ENCODE results near the gene CDC23.

CDC23 gene

DNA sequence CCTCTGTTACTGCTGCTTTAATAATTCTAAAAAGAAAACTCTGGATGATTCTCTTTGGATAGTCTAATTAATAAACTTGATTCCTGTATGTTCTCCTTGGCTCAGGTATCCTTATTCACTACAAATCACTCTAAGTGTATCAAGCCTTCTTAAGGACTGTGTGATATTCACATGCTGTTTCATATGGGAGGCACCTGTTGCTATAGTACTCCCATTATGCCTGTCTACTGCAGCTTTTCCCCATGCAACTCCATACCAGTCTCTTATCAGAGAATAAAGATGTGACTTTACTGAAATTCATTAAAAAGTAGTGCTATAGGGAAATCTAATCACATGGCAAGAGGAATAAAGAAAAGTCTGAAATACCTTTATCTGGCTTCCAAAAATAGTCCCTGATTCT, 49.4 kb downstream of the CDC23 start:
- no peak overlapping the region for H3K4me3 ChIP-seq (ENCODE audit: low read length in 2 of 2)
- H3K4ac ChIP-seq (ENCODE audit: low read length) = no peak overlapping the region
- DNase-seq (ENCODE audit: low spot score) = no peak
- H2BK12ac ChIP-seq (ENCODE audit: low read length) = no peak overlapping the region
- H2BK15ac ChIP-seq (ENCODE audit: low read length) = no peak overlapping the region
- no peak overlapping the region for H3K27ac ChIP-seq (replicated peaks; ENCODE audit: low read length)
- H3K79me1 ChIP-seq (ENCODE audit: low read depth, low read length) = no peaks in the 10 kb centered on the region
- no peak overlapping the region for H3K9ac ChIP-seq (ENCODE audit: low read depth, low read length, poor library complexity)
- H3K18ac ChIP-seq (ENCODE audit: low read length) = no peak overlapping the region
- peaks cover 58 to 100% of the 10 kb centered on the region in 2 donors for H3K36me3 ChIP-seq (replicated peaks in 1 of 2; ENCODE audit: control insufficient read depth in 2 of 2, insufficient read depth in 2 of 2, low read length in 2 of 2)
- H2BK120ac ChIP-seq (ENCODE audit: low read depth, low read length) = no peak overlapping the region
- H3K27me3 ChIP-seq (ENCODE audit: control insufficient read depth in 3 of 3, insufficient read depth in 3 of 3, low read depth in 1 of 3, low read length in 3 of 3) = no peaks in the 10 kb centered on the region
- no peaks in the 10 kb centered on the region for H3K4me1 ChIP-seq (ENCODE audit: control insufficient read depth in 2 of 2, insufficient read depth in 1 of 2, low read depth in 1 of 2, low read length in 2 of 2)
- no peak overlapping the region for H3K4me2 ChIP-seq (ENCODE audit: insufficient read depth, low read length, poor library complexity, severe bottlenecking)
- no peak overlapping the region for H2BK5ac ChIP-seq (ENCODE audit: low read length)
- no peak overlapping the region for H4K91ac ChIP-seq (ENCODE audit: low read depth, low read length, poor library complexity)
- H3K14ac ChIP-seq (ENCODE audit: low read length) = no peak overlapping the region
- H4K8ac ChIP-seq (ENCODE audit: low read depth, low read length) = no peak overlapping the region
- H2AFZ ChIP-seq (ENCODE audit: low read length) = no peak overlapping the region
- no peaks in the 10 kb centered on the region for H3K9me3 ChIP-seq (replicated peaks in 1 of 2; ENCODE audit: control insufficient read depth in 2 of 2, insufficient read depth in 1 of 2, low read depth in 1 of 2, low read length in 2 of 2)
- no peak overlapping the region for H2AK5ac ChIP-seq (ENCODE audit: low read depth, low read length)
- H3K23ac ChIP-seq (ENCODE audit: low read depth, low read length, poor library complexity) = no peak overlapping the region

DNA sequence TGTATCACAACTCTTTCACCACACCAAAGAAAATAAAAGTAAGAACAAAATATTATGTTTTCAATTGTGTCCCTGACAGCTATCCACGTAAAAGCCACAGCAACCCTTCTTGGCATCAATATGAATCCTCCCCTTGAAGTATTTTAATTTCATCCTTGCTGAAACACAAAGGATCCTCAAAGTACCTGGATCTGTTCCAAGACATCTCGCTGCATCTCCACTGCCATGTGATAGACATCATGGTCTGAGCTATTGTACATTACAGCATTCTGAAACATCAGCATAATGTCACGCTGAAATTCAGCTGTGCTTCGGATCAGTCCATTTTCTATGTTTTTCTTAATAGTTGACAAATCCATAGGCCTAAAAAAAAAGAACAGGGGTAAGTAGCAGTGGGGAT, 52.4 kb downstream of the CDC23 start:
- Histone ChIP-seq H3K9ac (ENCODE audit: low read depth, low read length, poor library complexity) (no peak overlapping the region), H2BK120ac (ENCODE audit: low read depth, low read length) (no peak overlapping the region), H2AFZ (ENCODE audit: low read length) (no peak overlapping the region), H3K36me3 (replicated peaks in 1 of 2; ENCODE audit: control insufficient read depth in 2 of 2, insufficient read depth in 2 of 2, low read length in 2 of 2) (peaks cover 57 to 94% of the 10 kb centered on the region in 2 donors), H3K9me3 (replicated peaks in 1 of 2; ENCODE audit: control insufficient read depth in 2 of 2, insufficient read depth in 1 of 2, low read depth in 1 of 2, low read length in 2 of 2) (peaks cover 0 to 2% of the 10 kb centered on the region in 2 donors), H2BK12ac (ENCODE audit: low read length) (no peak overlapping the region), H3K4me2 (ENCODE audit: insufficient read depth, low read length, poor library complexity, severe bottlenecking) (no peak overlapping the region), H3K27me3 (ENCODE audit: control insufficient read depth in 3 of 3, insufficient read depth in 3 of 3, low read depth in 1 of 3, low read length in 3 of 3) (no peaks in the 10 kb centered on the region), H3K4ac (ENCODE audit: low read length) (no peak overlapping the region), H3K4me1 (ENCODE audit: control insufficient read depth in 2 of 2, insufficient read depth in 1 of 2, low read depth in 1 of 2, low read length in 2 of 2) (no peaks in the 10 kb centered on the region), H2BK15ac (ENCODE audit: low read length) (no peak overlapping the region), H2AK5ac (ENCODE audit: low read depth, low read length) (no peak overlapping the region), H3K18ac (ENCODE audit: low read length) (no peak overlapping the region), H3K4me3 (ENCODE audit: low read length in 2 of 2) (no peak overlapping the region), H3K79me1 (ENCODE audit: low read depth, low read length) (no peaks in the 10 kb centered on the region), H3K14ac (ENCODE audit: low read length) (no peak overlapping the region), H3K23ac (ENCODE audit: low read depth, low read length, poor library complexity) (no peak overlapping the region), H2BK5ac (ENCODE audit: low read length) (no peak overlapping the region), H3K27ac (replicated peaks; ENCODE audit: low read length) (no peak overlapping the region), H4K8ac (ENCODE audit: low read depth, low read length) (no peak overlapping the region), H4K91ac (ENCODE audit: low read depth, low read length, poor library complexity) (no peak overlapping the region)
- DNase-seq (ENCODE audit: low spot score) = no peak
- WGBS, 2 donors (ENCODE audit: extremely low coverage in 2 of 2, insufficient read length in 2 of 2, insufficient replicate concordance in 1 of 2) = no CpG with 5 or more reads among the region's 4 CpGs

DNA sequence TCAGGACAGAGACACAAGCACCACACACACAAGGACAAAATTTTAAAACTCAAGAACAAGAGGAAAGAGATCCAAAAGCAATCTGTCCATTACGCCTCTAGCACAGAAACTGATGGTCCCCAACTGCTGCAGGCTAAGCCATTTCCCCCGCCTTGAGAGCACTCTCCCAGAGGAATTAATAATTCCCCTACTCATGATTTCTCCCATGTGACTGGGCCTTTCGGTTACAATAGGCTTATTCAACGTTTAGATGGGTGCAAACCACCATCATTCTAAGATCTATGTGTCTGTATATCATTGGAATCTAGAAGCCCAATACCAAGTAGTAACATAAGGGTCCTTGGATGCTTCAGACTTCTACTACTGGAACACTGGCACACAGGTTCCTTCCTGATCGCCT, 53.5 kb downstream of the CDC23 start:
- H3K4me1 ChIP-seq (ENCODE audit: control insufficient read depth in 2 of 2, insufficient read depth in 1 of 2, low read depth in 1 of 2, low read length in 2 of 2) = no peaks in the 10 kb centered on the region
- H3K79me1 ChIP-seq (ENCODE audit: low read depth, low read length) = no peaks in the 10 kb centered on the region
- H3K9me3 ChIP-seq (replicated peaks in 1 of 2; ENCODE audit: control insufficient read depth in 2 of 2, insufficient read depth in 1 of 2, low read depth in 1 of 2, low read length in 2 of 2) = peaks cover 0 to 2% of the 10 kb centered on the region in 2 donors
- H2AFZ ChIP-seq (ENCODE audit: low read length) = no peak overlapping the region
- H3K27me3 ChIP-seq (ENCODE audit: control insufficient read depth in 3 of 3, insufficient read depth in 3 of 3, low read depth in 1 of 3, low read length in 3 of 3) = no peaks in the 10 kb centered on the region
- WGBS, 2 donors (ENCODE audit: extremely low coverage in 2 of 2, insufficient read length in 2 of 2, insufficient replicate concordance in 1 of 2) = no CpG with 5 or more reads among the region's 5 CpGs
- peak overlapping the region in 1 of 2 donors; percentile 37 for H3K4me3 ChIP-seq (ENCODE audit: low read length in 2 of 2)
- peaks cover 50 to 87% of the 10 kb centered on the region in 2 donors for H3K36me3 ChIP-seq (replicated peaks in 1 of 2; ENCODE audit: control insufficient read depth in 2 of 2, insufficient read depth in 2 of 2, low read length in 2 of 2)
- no peak overlapping the region for H4K8ac ChIP-seq (ENCODE audit: low read depth, low read length)
- no peak overlapping the region for H3K23ac ChIP-seq (ENCODE audit: low read depth, low read length, poor library complexity)
- H2BK5ac ChIP-seq (ENCODE audit: low read length) = no peak overlapping the region
- no peak overlapping the region for H3K18ac ChIP-seq (ENCODE audit: low read length)
- no peak overlapping the region for H2BK12ac ChIP-seq (ENCODE audit: low read length)
- no peak overlapping the region for H2BK120ac ChIP-seq (ENCODE audit: low read depth, low read length)
- H3K4me2 ChIP-seq (ENCODE audit: insufficient read depth, low read length, poor library complexity, severe bottlenecking) = no peak overlapping the region
- no peak overlapping the region for H3K14ac ChIP-seq (ENCODE audit: low read length)
- no peak overlapping the region for H3K27ac ChIP-seq (replicated peaks; ENCODE audit: low read length)
- no peak overlapping the region for H2AK5ac ChIP-seq (ENCODE audit: low read depth, low read length)
- no peak overlapping the region for H3K9ac ChIP-seq (ENCODE audit: low read depth, low read length, poor library complexity)
- DNase-seq (ENCODE audit: low spot score) = no peak
- no peak overlapping the region for H3K4ac ChIP-seq (ENCODE audit: low read length)
- no peak overlapping the region for H2BK15ac ChIP-seq (ENCODE audit: low read length)
- H4K91ac ChIP-seq (ENCODE audit: low read depth, low read length, poor library complexity) = no peak overlapping the region

DNA sequence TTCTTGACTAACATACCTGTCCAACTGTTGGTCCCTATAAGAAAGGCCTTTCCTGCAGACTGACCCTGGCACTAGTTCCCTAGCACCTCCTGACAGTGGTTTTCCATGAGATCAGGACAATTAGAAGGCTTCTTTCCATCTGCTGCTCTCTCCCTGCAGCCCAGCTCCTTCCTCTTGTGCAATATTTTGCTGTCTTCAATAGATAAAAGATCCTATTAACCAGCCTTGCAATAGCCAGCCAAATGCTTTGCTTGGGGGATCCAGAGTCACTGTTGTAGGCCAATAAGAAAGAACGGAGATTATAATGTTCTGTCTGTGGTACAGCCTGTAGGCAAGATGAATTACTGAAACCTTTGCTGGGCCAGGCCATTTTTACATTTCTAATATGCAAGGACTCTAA, 55.5 kb downstream of the CDC23 start:
- Histone ChIP-seq H3K4me1 (ENCODE audit: control insufficient read depth in 2 of 2, insufficient read depth in 1 of 2, low read depth in 1 of 2, low read length in 2 of 2) (no peaks in the 10 kb centered on the region), H2BK12ac (ENCODE audit: low read length) (no peak overlapping the region), H3K27ac (replicated peaks; ENCODE audit: low read length) (no peak overlapping the region), H3K23ac (ENCODE audit: low read depth, low read length, poor library complexity) (no peak overlapping the region), H3K18ac (ENCODE audit: low read length) (no peak overlapping the region), H2BK120ac (ENCODE audit: low read depth, low read length) (no peak overlapping the region), H3K9me3 (replicated peaks in 1 of 2; ENCODE audit: control insufficient read depth in 2 of 2, insufficient read depth in 1 of 2, low read depth in 1 of 2, low read length in 2 of 2) (peaks cover 0 to 2% of the 10 kb centered on the region in 2 donors), H3K4me3 (ENCODE audit: low read length in 2 of 2) (no peak overlapping the region), H3K4me2 (ENCODE audit: insufficient read depth, low read length, poor library complexity, severe bottlenecking) (no peak overlapping the region), H3K27me3 (ENCODE audit: control insufficient read depth in 3 of 3, insufficient read depth in 3 of 3, low read depth in 1 of 3, low read length in 3 of 3) (no peaks in the 10 kb centered on the region), H2AFZ (ENCODE audit: low read length) (no peak overlapping the region), H2BK5ac (ENCODE audit: low read length) (no peak overlapping the region), H4K8ac (ENCODE audit: low read depth, low read length) (no peak overlapping the region), H3K79me1 (ENCODE audit: low read depth, low read length) (no peaks in the 10 kb centered on the region), H3K4ac (ENCODE audit: low read length) (no peak overlapping the region), H3K9ac (ENCODE audit: low read depth, low read length, poor library complexity) (no peak overlapping the region), H3K36me3 (replicated peaks in 1 of 2; ENCODE audit: control insufficient read depth in 2 of 2, insufficient read depth in 2 of 2, low read length in 2 of 2) (peaks cover 37 to 66% of the 10 kb centered on the region in 2 donors), H2AK5ac (ENCODE audit: low read depth, low read length) (no peak overlapping the region), H2BK15ac (ENCODE audit: low read length) (no peak overlapping the region), H3K14ac (ENCODE audit: low read length) (no peak overlapping the region), H4K91ac (ENCODE audit: low read depth, low read length, poor library complexity) (no peak overlapping the region)
- WGBS, 2 donors (ENCODE audit: extremely low coverage in 2 of 2, insufficient read length in 2 of 2, insufficient replicate concordance in 1 of 2) = no CpG with 5 or more reads among the region's 1 CpG
- no peak for DNase-seq (ENCODE audit: low spot score)
